Smooth muscle cell (in vitro differentiated cells): Measurements from ENCODE around the gene CYP2F1. TPM values are rescaled to one million over a fixed set of nuclear protein-coding genes. Genes with fewer than 3 reads are reported as not detected.
"Not testable (repeated sequence)": the region's sequence is repeated elsewhere in the genome, so short reads cannot be mapped to it uniquely, and the experiment has no call there.

Experiments used
- DNase-seq: peaks from one replicate; lab custom pipeline; 2025; ENCODE audit not compliant: unreplicated experiment; lab: John Stamatoyannopoulos, UW
- H2AFZ ChIP-seq: fragments of 200-600 bp; sonication (generic); 2 replicates; pipeline ENCODE4 v1.6.0; 2016; ENCODE audit warnings: antibody characterized with exemption, low read depth, mild to moderate bottlenecking
- H3F3A ChIP-seq: fragments of 200-600 bp; sonication (generic); 2 replicates; pipeline ENCODE4 v1.6.0; 2017; ENCODE audit warnings: antibody characterized with exemption, low read depth
- H3K27ac ChIP-seq: fragments of 200-600 bp; sonication (generic); 2 replicates; pipeline ENCODE4 v1.5.1; 2016; ENCODE audit warnings: low read depth, mild to moderate bottlenecking
- H3K27me3 ChIP-seq: fragments of 200-600 bp; sonication (generic); 2 replicates; pipeline ENCODE4 v1.6.1; 2016; ENCODE audit warnings: low read depth, mild to moderate bottlenecking
- H3K36me3 ChIP-seq: fragments of 200-600 bp; sonication (generic); 2 replicates; pipeline ENCODE4 v1.5.1; 2016; ENCODE audit warnings: low read depth
- H3K4me1 ChIP-seq: fragments of 200-600 bp; sonication (generic); 2 replicates; pipeline ENCODE4 v1.5.1; 2016; ENCODE audit warnings: low read depth
- H3K4me2 ChIP-seq: fragments of 200-600 bp; sonication (generic); 2 replicates; pipeline ENCODE4 v1.6.0; 2016; ENCODE audit warnings: mild to moderate bottlenecking
- H3K4me3 ChIP-seq: fragments of 200-600 bp; sonication (generic); 2 replicates; pipeline ENCODE4 v1.5.1; 2016; ENCODE audit warnings: mild to moderate bottlenecking
- H3K79me2 ChIP-seq: fragments of 200-600 bp; sonication (generic); 2 replicates; pipeline ENCODE4 v1.6.0; 2016; ENCODE audit warnings: low read depth, mild to moderate bottlenecking
- H3K9ac ChIP-seq: fragments of 200-600 bp; sonication (generic); 2 replicates; pipeline ENCODE4 v1.6.0; 2016; ENCODE audit warnings: low read depth
- H3K9me3 ChIP-seq: fragments of 200-600 bp; sonication (generic); replicated peaks from 2 replicates; pipeline ENCODE4 v1.5.1; 2016; ENCODE audit warnings: low read depth
- H4K20me1 ChIP-seq: fragments of 200-600 bp; sonication (generic); 2 replicates; pipeline ENCODE4 v1.6.0; 2016; ENCODE audit warnings: low read depth
- CTCF ChIP-seq: fragments of 200-600 bp; sonication (generic); IDR thresholded peaks from 2 replicates; pipeline ENCODE4 v1.5.1; 2017; ENCODE audit warnings: borderline replicate concordance, mild to moderate bottlenecking, antibody characterized with exemption; ENCODE audit not compliant: insufficient read depth, poor library complexity, severe bottlenecking
- WGBS: methylation state at CpG from one replicate; pipeline ENCODE4 v1.1.7; 2016; ENCODE audit warnings: low lambda C conversion rate; 5-methylcytosine and 5-hydroxymethylcytosine counted together
- polyA plus RNA-seq: library from polyadenylated mRNA; unstranded; fragments of >200 nt; fragmentation: Nextera tagmentation; extraction: Ambion mirVana; gene quantifications from 2 replicates; pipeline ENCODE4 v1.2.1, GENCODE V29; 2016
- total RNA-seq: library from RNA; depleted of rRNA; stranded (reverse); fragments of >200 nt; gene quantifications from 2 replicates; pipeline ENCODE4 v1.2.3, GENCODE V29; 2014

Gene CYP2F1
- total and polyA plus RNA-seq, 2 experiments from 2014 or later = not detected

DNA sequence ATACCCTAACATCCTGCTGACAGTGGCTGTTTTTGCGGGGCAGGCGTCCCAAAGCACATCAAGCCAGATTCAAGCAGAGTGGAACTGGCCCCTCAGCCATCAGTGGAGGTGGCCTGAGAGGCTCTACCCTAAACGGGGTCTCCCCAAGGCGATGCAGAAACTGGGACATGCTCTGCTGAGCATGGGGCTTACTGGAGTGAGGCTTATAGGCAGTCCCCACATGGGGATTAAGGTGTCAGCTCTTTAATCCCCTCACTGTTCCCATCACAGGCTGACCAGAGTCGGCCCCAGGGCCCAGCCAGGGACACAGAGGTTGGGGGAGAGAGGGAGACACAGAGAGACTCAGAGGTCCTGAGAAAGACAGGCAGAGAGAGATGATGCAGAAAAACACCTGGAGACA is 17.0 kb downstream of the CYP2F1 start:
- no peaks in the 10 kb centered on the region for H3K27me3 ChIP-seq
- no peak overlapping the region for H3K4me3 ChIP-seq
- no peaks in the 10 kb centered on the region for H3K36me3 ChIP-seq
- no peaks in the 10 kb centered on the region for H3K9me3 ChIP-seq
- no peak for TF ChIP-seq CTCF
- no peak overlapping the region for H3K27ac ChIP-seq
- no peak for DNase-seq
- no peaks in the 10 kb centered on the region for H3K79me2 ChIP-seq
- H3F3A ChIP-seq = no peaks in the 10 kb centered on the region
- no peaks in the 10 kb centered on the region for H4K20me1 ChIP-seq
- H2AFZ ChIP-seq = no peak overlapping the region
- no peak overlapping the region for H3K9ac ChIP-seq
- 80% methylated on average over 5 of the region's 5 CpGs for WGBS
- H3K4me1 ChIP-seq = no peaks in the 10 kb centered on the region
- H3K4me2 ChIP-seq = no peak overlapping the region

- Histone ChIP-seq H3K27ac (no peak overlapping the region), H3K79me2 (no peaks in the 10 kb centered on the region), H4K20me1 (no peaks in the 10 kb centered on the region), H3K36me3 (no peaks in the 10 kb centered on the region), H3F3A (no peaks in the 10 kb centered on the region), H3K9me3 (no peaks in the 10 kb centered on the region), H3K9ac (no peak overlapping the region), H3K4me1 (no peaks in the 10 kb centered on the region), H2AFZ (no peak overlapping the region), H3K4me3 (no peak overlapping the region), H3K27me3 (no peaks in the 10 kb centered on the region), H3K4me2 (no peak overlapping the region)
- no peak for TF ChIP-seq CTCF
- 87% methylated on average over 2 of the region's 3 CpGs for WGBS
- no peak for DNase-seq
Observed at GRCh38 chr19:41133260-41133659, 19.0 kb downstream of the CYP2F1 start.

GRCh38 chr19:41134616-41135015 is 20.4 kb downstream of the CYP2F1 start:
- no peak for DNase-seq
- TF ChIP-seq CTCF = no peak
- no peak overlapping the region for H3K9ac ChIP-seq
- H3K4me3 ChIP-seq = no peak overlapping the region
- no peaks in the 10 kb centered on the region for H4K20me1 ChIP-seq
- no peaks in the 10 kb centered on the region for H3K36me3 ChIP-seq
- no peak overlapping the region for H3K4me2 ChIP-seq
- H3K27ac ChIP-seq = no peak overlapping the region
- H2AFZ ChIP-seq = no peak overlapping the region
- no peaks in the 10 kb centered on the region for H3K9me3 ChIP-seq
- H3K27me3 ChIP-seq = no peaks in the 10 kb centered on the region
- H3K4me1 ChIP-seq = no peaks in the 10 kb centered on the region
- no peaks in the 10 kb centered on the region for H3K79me2 ChIP-seq
- no peaks in the 10 kb centered on the region for H3F3A ChIP-seq
- 90% methylated on average over 20 of the region's 20 CpGs for WGBS

- not testable (repeated sequence) for H3K9ac ChIP-seq, H3F3A ChIP-seq, H3K79me2 ChIP-seq, H3K27me3 ChIP-seq, H4K20me1 ChIP-seq, H3K9me3 ChIP-seq, H3K27ac ChIP-seq, H3K4me1 ChIP-seq, H3K36me3 ChIP-seq
- H3K4me3 ChIP-seq = peak overlapping the region; percentile 59
- WGBS = 15% methylated on average over 63 of the region's 76 CpGs
- H2AFZ ChIP-seq = peak overlapping the region; percentile 79
- DNase-seq = peak; percentile 22
- H3K4me2 ChIP-seq = peak overlapping the region; percentile 85
Observed at GRCh38 chr19:41135390-41136384, 21.5 kb downstream of the CYP2F1 start.
